Measurements from ENCODE around the gene THAP7.
A peak's percentile ranks its signal among the peaks of the same experiment; 100 is the strongest.

DNA sequence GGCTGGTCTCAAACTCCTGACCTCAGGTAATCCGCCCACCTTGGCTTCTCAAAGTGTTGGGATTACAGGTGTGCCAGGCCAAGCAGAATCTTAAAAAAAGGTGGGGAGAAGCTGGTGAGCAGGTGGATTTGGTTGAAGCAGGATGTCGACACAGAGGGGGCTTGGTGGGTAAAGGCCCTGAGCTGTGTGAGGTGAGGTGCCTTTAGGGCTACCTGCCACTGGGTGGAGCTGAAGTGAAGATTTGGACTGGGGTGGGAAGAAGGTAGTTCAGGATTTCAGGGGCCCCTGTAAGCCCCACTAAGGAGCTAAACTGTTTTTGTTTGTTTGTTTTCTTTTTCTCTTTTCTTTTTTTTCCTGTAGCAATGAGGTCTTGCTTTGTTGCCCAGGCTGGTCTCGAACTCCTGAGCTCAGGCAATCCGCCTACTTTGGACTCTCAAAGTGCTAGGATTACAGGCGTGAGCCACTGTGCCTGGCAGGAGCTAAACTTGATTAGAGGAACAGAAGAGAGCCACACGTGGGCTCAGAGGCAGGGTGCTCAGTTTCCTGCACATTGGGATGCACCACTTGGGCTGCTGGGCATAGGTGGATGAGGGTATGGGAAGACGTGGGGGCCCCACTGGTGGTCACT, 19.0 kb upstream of the THAP7 start:
- TF ChIP-seq POLR2A (IDR thresholded peaks at IDR 0.05; ENCODE audit: low read depth, low read length) (no peak), EZH2 (IDR thresholded peaks at IDR 0.05; ENCODE audit: borderline replicate concordance, low read depth, low read length, severe bottlenecking) (no peak), POLR2AphosphoS5 (IDR thresholded peaks at IDR 0.05; ENCODE audit: insufficient read depth, low read depth, low read length) (no peak)
- TF ChIP-seq, protein P1, sequence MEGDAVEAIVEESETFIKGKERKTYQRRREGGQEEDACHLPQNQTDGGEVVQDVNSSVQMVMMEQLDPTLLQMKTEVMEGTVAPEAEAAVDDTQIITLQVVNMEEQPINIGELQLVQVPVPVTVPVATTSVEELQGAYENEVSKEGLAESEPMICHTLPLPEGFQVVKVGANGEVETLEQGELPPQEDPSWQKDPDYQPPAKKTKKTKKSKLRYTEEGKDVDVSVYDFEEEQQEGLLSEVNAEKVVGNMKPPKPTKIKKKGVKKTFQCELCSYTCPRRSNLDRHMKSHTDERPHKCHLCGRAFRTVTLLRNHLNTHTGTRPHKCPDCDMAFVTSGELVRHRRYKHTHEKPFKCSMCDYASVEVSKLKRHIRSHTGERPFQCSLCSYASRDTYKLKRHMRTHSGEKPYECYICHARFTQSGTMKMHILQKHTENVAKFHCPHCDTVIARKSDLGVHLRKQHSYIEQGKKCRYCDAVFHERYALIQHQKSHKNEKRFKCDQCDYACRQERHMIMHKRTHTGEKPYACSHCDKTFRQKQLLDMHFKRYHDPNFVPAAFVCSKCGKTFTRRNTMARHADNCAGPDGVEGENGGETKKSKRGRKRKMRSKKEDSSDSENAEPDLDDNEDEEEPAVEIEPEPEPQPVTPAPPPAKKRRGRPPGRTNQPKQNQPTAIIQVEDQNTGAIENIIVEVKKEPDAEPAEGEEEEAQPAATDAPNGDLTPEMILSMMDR (IDR thresholded peaks at IDR 0.05; ENCODE audit: extremely low read depth in 1 of 2, insufficient read depth in 1 of 2, low read depth in 1 of 2, low read length in 2 of 2) = peak; percentile 6 to 33

Measured in endothelial cell of umbilical vein (primary cell).